HG03571 (cell line): ENCODE data around the gene MIOX.

Experiments used
- ATAC-seq: cut with Tn5 transposase; IDR thresholded peaks from one replicate; pipeline ENCODE4 v1.9.1; 2021; ENCODE audit not compliant: unreplicated experiment

MIOX gene

GRCh38 chr22:50486561-50487289, at the start of gene MIOX:
Gene MIOX, plus strand, starts transcription at chr22:50486859. Its CDS starts 39 bp downstream, at chr22:50486898.
- no peak for ATAC-seq

- no peak for ATAC-seq
Observed at GRCh38 chr22:50437511-50438304, 49.0 kb upstream of the MIOX start.

- no peak for ATAC-seq
Observed at GRCh38 chr22:50438305-50439275, 48.1 kb upstream of the MIOX start.

GRCh38 chr22:50439314-50439870, 47.3 kb upstream of the MIOX start:
- no peak for ATAC-seq

GRCh38 chr22:50439871-50440331, 46.8 kb upstream of the MIOX start:
- no peak for ATAC-seq

- no peak for ATAC-seq
Observed at GRCh38 chr22:50440544-50441249, 46.0 kb upstream of the MIOX start.

- no peak for ATAC-seq
Observed at GRCh38 chr22:50441428-50441993, 45.1 kb upstream of the MIOX start.

GRCh38 chr22:50443197-50443596, 43.5 kb upstream of the MIOX start:
- no peak for ATAC-seq

- no peak for ATAC-seq
Observed at GRCh38 chr22:50443801-50444625, 42.6 kb upstream of the MIOX start.

GRCh38 chr22:50444663-50445062, 42.0 kb upstream of the MIOX start:
- no peak for ATAC-seq

GRCh38 chr22:50445071-50445879, 41.4 kb upstream of the MIOX start:
- ATAC-seq: no peak

GRCh38 chr22:50445880-50446707, 40.6 kb upstream of the MIOX start:
- ATAC-seq: no peak

- ATAC-seq: no peak
Observed at GRCh38 chr22:50446708-50447575, 39.7 kb upstream of the MIOX start.

- ATAC-seq: no peak
Observed at GRCh38 chr22:50447576-50448551, 38.8 kb upstream of the MIOX start.

- ATAC-seq: no peak
Observed at GRCh38 chr22:50452649-50453048, 34.0 kb upstream of the MIOX start.
